OCI-LY7 (cell line): ENCODE measurements around the gene GNE.

Experiments
- EZH2phosphoT487 ChIP-seq: fragments of 200-600 bp; sonication (generic); IDR thresholded peaks from 2 replicates; pipeline ENCODE4 v1.6.1; 2018; ENCODE audit warnings: low read depth, borderline replicate concordance, mild to moderate bottlenecking, mixed run types, antibody characterized with exemption, low read length, moderate library complexity, mixed read lengths
- TF ChIP-seq, protein P1 (sequence below): fragments of 200-600 bp; sonication (generic); conservative IDR thresholded peaks from 2 replicates; pipeline ENCODE4 v1.5.1; 2014; ENCODE audit warnings: mild to moderate bottlenecking, antibody characterized with exemption, low read length, moderate library complexity, mixed read lengths

DNA sequence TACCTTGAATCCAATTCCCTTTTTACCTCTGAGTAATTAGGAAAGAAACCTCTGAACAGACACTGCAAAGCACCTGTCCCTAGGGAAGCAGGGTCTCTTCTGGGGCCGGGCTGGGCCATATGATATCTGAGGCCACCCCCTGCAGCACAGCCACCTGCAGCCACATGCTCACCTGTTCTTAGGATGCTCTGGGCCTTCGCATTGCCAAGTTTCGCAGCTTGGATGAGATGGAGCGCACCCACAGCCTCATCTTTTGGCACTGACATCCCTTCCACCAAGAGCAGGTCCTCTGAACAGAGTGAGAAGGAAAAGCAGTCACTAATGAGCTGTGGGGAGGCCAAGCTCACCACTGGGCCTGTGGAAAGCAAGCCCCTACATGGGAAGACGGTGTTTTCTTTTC is 40.2 kb downstream of the GNE start:
- TF ChIP-seq, protein P1, sequence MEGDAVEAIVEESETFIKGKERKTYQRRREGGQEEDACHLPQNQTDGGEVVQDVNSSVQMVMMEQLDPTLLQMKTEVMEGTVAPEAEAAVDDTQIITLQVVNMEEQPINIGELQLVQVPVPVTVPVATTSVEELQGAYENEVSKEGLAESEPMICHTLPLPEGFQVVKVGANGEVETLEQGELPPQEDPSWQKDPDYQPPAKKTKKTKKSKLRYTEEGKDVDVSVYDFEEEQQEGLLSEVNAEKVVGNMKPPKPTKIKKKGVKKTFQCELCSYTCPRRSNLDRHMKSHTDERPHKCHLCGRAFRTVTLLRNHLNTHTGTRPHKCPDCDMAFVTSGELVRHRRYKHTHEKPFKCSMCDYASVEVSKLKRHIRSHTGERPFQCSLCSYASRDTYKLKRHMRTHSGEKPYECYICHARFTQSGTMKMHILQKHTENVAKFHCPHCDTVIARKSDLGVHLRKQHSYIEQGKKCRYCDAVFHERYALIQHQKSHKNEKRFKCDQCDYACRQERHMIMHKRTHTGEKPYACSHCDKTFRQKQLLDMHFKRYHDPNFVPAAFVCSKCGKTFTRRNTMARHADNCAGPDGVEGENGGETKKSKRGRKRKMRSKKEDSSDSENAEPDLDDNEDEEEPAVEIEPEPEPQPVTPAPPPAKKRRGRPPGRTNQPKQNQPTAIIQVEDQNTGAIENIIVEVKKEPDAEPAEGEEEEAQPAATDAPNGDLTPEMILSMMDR: no peak
- TF ChIP-seq EZH2phosphoT487: no peak
